Measurements from ENCODE around the gene SPRED1. TPM values are rescaled to one million over a fixed set of nuclear protein-coding genes. Genes with fewer than 3 reads are reported as not detected.

The SPRED1 gene
- total RNA-seq, 4 donors from 2014 or later: 3.7 to 7.2 (median 5.3) TPM

DNA sequence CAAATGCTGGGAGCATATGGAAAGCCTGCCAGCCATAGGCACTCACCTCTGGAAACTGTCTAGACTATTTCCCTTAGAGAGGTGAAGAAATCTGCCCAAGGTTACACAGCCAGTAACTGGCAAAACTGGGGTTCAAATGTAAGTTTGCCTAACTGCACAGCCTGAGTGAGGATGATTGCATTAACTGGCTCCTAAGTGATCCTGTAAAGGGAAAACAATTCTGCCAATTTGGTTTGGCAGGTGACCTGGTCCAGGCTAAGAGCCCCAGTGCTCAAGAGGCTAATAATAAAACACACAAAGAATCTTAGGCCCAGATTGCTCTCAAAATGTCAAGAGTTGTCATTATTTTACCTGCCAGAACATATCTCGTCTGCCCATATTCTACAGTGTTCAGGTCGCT is 43.9 kb upstream of the SPRED1 start:
- Histone ChIP-seq H3K4me3 (no peak overlapping the region), H3K36me3 (no peaks in the 10 kb centered on the region), H3K27me3 (no peaks in the 10 kb centered on the region), H3K27ac (no peak overlapping the region), H3K4me1 (peaks cover 0 to 4% of the 10 kb centered on the region in 2 donors), H3K9me3 (no peaks in the 10 kb centered on the region)
- ATAC-seq: no peak
- in situ Hi-C loops (cut with MboI; ENCODE audit: low sequenced_read_pairs in 4 of 4) (no loop called here), intact Hi-C loops (cut with DNase I; ENCODE audit: low total_unique reads) (no loop called here)
- TF ChIP-seq, protein P1, sequence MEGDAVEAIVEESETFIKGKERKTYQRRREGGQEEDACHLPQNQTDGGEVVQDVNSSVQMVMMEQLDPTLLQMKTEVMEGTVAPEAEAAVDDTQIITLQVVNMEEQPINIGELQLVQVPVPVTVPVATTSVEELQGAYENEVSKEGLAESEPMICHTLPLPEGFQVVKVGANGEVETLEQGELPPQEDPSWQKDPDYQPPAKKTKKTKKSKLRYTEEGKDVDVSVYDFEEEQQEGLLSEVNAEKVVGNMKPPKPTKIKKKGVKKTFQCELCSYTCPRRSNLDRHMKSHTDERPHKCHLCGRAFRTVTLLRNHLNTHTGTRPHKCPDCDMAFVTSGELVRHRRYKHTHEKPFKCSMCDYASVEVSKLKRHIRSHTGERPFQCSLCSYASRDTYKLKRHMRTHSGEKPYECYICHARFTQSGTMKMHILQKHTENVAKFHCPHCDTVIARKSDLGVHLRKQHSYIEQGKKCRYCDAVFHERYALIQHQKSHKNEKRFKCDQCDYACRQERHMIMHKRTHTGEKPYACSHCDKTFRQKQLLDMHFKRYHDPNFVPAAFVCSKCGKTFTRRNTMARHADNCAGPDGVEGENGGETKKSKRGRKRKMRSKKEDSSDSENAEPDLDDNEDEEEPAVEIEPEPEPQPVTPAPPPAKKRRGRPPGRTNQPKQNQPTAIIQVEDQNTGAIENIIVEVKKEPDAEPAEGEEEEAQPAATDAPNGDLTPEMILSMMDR (IDR thresholded peaks at IDR 0.05 in 4 of 5, conservative IDR thresholded peaks at IDR 0.05 in 1 of 5): no peak
- TF ChIP-seq POLR2A (IDR thresholded peaks at IDR 0.05): no peak
- DNase-seq: no peak

DNA sequence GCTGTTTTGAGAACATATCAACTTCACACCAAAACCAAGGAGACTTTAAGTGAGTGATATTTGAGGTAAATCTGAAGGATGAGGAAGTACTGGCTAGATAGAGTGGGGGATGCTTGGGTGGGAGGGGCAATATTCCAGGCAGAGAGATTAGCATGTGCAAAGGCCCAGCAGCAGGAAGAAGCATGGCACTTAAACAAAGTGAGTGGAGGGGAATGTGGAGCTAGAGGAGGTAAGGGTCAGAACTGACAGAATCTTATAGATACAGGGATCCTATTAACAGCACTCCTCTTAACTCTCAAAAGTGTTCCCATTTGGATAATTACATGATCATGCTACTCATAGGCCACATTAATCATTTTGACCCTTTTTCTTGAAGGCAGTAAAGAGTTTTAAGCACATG is 41.4 kb upstream of the SPRED1 start:
- Histone ChIP-seq H3K27me3 (no peaks in the 10 kb centered on the region), H3K9me3 (no peaks in the 10 kb centered on the region), H3K4me1 (peaks cover 0 to 4% of the 10 kb centered on the region in 2 donors), H3K36me3 (no peaks in the 10 kb centered on the region), H3K27ac (no peak overlapping the region), H3K4me3 (no peak overlapping the region)
- TF ChIP-seq, protein P1 (IDR thresholded peaks at IDR 0.05 in 4 of 5, conservative IDR thresholded peaks at IDR 0.05 in 1 of 5): no peak
- TF ChIP-seq POLR2A (IDR thresholded peaks at IDR 0.05): no peak
- ATAC-seq (no peak), DNase-seq (no peak)
- in situ Hi-C loops (cut with MboI; ENCODE audit: low sequenced_read_pairs in 4 of 4): no loop called here
- intact Hi-C loops (cut with DNase I; ENCODE audit: low total_unique reads): no loop called here

DNA sequence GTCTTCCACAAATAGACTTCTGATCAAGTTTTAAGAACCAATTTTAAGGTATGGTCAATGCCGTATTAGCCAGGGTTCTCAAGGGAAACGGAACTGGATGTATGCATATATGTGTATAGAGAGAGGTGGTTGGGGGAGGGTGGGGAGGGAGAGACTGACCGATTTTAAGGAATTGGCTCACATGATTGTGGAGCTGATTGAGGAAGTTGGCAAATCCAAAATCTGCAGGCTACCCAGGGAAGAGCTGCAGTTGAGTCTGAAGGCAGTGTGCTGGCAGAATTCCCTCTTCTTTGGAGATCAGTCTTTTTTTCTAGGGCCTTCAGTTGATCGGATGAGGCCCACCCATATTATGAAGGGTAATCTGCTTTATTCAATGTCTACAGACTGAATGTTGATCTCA is 40.8 kb upstream of the SPRED1 start:
- in situ Hi-C loops (cut with MboI; ENCODE audit: low sequenced_read_pairs in 4 of 4) (no loop called here), intact Hi-C loops (cut with DNase I; ENCODE audit: low total_unique reads) (no loop called here)
- DNase-seq: no peak
- Histone ChIP-seq H3K36me3 (no peaks in the 10 kb centered on the region), H3K9me3 (no peaks in the 10 kb centered on the region), H3K27ac (no peak overlapping the region), H3K27me3 (no peaks in the 10 kb centered on the region), H3K4me1 (peaks cover 0 to 1% of the 10 kb centered on the region in 2 donors), H3K4me3 (no peak overlapping the region)
- no peak for ATAC-seq
- TF ChIP-seq, protein P1 (IDR thresholded peaks at IDR 0.05 in 4 of 5, conservative IDR thresholded peaks at IDR 0.05 in 1 of 5): no peak

DNA sequence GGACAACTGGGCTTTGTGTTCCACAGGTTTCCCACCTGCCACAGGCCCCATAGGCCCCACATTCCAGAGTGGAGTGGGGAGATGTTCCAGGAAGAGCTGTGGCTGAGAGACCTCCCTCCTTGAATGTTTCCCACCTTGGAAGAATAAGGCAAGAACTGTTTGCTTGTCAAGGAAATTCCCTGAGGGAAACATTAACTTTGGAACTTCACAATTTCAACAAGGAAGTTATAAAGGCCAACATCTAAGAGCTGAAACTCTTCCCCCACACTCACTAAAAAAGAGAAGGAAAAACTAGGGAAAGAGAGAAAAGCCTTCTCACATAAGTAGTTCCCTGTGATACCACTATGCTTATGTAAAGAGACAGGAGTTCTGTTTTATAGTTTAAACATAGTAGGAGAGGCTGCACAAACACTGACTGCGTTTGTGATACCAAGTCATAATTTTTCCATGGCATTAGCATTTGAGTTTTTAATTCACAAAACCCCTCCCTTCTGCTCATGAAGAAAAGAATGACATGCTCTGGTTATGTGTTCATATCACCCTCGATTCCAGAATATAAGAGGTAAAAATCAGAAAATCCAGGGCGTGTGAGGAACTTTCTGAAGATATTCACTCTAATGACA is 39.8 kb upstream of the SPRED1 start:
- no peaks in the 10 kb centered on the region for H3K27me3 ChIP-seq
- TF ChIP-seq POLR2A (IDR thresholded peaks at IDR 0.05): no peak
- TF ChIP-seq, protein P1 (IDR thresholded peaks at IDR 0.05 in 4 of 5, conservative IDR thresholded peaks at IDR 0.05 in 1 of 5): no peak
- no peaks in the 10 kb centered on the region for H3K4me1 ChIP-seq
- intact Hi-C loops (cut with DNase I; ENCODE audit: low total_unique reads): no loop called here
- H3K4me3 ChIP-seq: no peak overlapping the region
- in situ Hi-C loops (cut with MboI; ENCODE audit: low sequenced_read_pairs in 4 of 4): no loop called here
- H3K27ac ChIP-seq: no peak overlapping the region
- DNase-seq (no peak), ATAC-seq (no peak)
- no peaks in the 10 kb centered on the region for H3K36me3 ChIP-seq
- no peaks in the 10 kb centered on the region for H3K9me3 ChIP-seq

DNA sequence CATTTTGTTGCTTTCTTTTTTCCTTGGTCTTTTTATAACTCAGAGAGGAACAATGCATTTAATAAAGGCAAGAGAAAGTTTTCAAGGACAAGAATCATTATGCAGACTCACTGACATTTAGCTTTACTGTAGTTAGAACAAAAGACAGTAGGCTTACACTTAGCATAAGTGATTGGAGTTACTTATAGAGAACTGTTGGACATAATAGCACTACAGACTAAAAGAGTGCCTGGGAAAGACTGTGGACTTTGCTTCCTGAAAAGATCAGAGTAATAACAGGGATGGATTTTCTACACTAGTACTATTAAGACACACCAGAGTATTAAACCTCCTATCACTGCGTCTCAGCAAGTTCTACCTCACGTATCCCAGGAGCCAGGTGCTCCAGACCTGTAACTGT is 39.3 kb upstream of the SPRED1 start:
- Histone ChIP-seq H3K27me3 (no peaks in the 10 kb centered on the region), H3K27ac (no peak overlapping the region), H3K9me3 (no peaks in the 10 kb centered on the region), H3K4me1 (no peaks in the 10 kb centered on the region), H3K36me3 (no peaks in the 10 kb centered on the region), H3K4me3 (no peak overlapping the region)
- intact Hi-C loops (cut with DNase I; ENCODE audit: low total_unique reads): no loop called here
- DNase-seq (no peak), ATAC-seq (no peak)
- TF ChIP-seq, protein P1 (IDR thresholded peaks at IDR 0.05 in 4 of 5, conservative IDR thresholded peaks at IDR 0.05 in 1 of 5): no peak
- TF ChIP-seq POLR2A (IDR thresholded peaks at IDR 0.05): no peak
- in situ Hi-C loops (cut with MboI; ENCODE audit: low sequenced_read_pairs in 4 of 4): no loop called here

All from gastrocnemius medialis (tissue), 4 donors.